Measurements from ENCODE around the gene ARHGEF4. TPM values are rescaled to one million over a fixed set of nuclear protein-coding genes. Genes with fewer than 3 reads are reported as not detected.

ARHGEF4 gene
- polyA plus RNA-seq, 4 donors, result 6.2 to 15.7 (median 7.8) TPM

DNA sequence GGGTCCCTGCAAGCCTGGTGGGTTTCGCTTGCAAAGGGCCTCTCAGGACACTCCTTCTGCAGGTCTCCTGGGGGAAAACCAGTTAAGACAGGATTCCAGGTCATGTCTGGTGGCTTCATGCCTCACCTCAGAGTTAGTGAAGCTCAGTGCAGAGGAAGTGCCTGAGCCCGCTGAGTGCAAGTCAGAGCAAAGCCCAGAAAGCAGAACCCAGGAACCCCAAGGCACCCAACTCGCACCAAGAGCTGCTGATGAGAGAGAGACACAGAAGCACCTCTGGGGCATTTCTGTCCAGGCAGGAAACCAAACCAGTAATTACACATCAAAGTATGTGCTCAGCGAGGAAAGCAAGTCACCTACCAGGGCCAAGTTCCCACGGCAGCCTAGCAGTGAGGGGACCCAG lies 78.4 kb downstream of the ARHGEF4 start:
- no peak for DNase-seq (ENCODE audit: low read depth in 4 of 4, low spot score in 3 of 4)

DNA sequence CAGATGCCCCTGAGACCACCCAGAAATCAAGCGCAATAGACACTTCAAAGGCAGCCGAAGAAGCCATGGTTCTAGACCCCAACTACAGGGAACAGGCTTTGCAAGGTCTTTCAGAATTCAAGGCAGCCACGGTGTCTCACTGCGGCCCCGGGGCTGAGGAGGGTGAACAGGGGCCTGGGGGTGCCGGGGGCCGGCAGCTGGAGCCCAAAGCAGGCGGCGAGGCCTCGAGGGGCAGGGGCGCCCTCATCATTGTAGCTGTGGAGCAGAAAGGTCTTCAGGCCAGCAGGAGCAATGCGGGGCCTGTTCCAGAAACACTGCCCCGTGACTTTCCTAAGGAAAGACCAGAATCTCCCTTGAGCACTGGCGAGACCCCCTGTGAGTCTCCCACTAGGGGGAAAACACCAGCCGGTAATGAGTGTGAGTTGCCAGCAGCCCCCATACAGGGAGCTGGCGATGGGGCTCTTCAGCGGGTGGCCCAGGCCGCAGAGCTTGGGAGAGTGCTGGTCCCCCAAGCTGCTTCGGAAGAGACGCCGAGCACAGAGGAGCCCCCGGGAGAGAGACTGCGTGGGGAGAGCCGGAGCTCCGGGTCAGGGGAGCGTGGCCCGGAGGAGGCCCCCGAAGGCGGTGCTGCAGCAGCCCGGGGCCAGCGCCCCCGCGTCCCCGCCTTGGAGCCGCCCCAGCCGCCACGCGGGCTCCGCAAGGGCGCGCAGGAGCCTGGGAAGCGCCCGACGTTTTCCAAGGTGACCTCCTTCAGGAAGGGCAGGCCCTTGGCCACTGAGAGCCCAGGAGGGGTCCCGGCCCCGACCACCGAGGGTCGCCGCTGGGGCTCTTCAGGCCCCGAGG lies 79.1 kb downstream of the ARHGEF4 start:
- no peak for DNase-seq (ENCODE audit: low read depth in 4 of 4, low spot score in 3 of 4)

DNA sequence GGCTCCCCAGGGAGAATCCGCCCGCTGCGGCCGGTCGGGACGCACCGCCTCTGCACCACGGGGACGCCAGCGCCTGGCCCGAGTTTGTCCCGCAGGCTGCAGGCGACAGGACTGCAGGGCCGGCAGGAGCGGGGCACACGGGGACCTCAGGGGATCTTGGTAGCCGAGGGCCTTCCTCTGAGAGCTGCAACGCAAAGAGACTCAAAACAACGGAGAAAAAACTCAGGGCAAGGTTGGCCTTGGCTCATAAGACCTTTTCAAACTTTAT lies 79.7 kb downstream of the ARHGEF4 start:
- DNase-seq (ENCODE audit: low read depth in 4 of 4, low spot score in 3 of 4), result no peak

DNA sequence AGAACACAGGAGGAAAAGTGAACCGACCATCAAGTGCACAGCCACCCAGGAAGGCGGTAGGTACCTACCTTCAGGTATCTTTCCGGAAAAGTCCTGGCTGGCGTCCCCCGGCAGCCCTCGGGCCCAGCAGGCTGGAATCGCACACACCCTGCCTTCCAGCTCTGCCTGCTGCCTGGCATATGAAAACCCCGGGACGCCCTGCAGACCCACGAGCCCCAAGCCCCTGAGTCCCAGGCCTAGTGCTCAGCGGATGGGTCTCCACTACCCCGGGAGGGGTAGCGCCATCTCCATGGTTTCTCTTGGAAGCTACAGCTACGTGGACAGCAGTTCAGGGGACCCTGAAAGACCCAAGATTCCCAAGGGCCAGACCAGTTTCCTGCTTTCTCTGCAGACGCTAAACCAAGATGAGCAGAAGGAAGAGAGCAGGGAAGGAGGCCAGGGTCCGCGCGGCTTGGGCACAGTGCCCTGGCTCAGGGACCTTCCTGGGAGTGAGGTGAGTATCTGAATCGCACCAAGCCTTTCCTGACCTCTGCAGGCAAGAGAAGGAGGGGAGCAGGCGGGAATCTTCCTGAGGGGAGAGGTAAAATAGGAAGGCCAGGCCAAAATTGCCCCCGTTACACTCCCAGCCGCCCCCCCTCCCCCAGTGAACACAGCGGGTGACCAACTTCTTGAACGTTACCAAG lies 80.4 kb downstream of the ARHGEF4 start:
- no peak for DNase-seq (ENCODE audit: low read depth in 4 of 4, low spot score in 3 of 4)

DNA sequence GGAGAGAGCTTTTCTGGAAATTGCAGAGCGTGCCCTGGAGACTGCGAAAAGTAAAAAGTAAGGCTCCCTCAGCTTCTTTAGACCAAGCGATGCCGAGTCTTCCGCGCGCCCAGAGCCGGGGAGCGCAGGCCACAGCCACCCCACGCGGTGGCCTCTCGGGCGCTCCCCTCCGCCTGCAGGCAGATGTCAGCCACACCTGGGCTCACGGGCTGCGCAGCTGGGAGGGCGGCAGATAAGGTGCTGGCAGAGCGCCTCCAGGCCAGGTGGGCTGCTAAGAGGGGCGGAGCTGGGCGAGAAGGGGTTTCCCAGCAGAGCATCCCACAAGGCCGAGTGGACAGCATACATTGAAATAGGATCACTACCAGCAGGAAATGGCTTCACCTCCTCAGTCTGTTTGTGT lies 81.7 kb downstream of the ARHGEF4 start:
- no peak for DNase-seq (ENCODE audit: low read depth in 4 of 4, low spot score in 3 of 4)

DNA sequence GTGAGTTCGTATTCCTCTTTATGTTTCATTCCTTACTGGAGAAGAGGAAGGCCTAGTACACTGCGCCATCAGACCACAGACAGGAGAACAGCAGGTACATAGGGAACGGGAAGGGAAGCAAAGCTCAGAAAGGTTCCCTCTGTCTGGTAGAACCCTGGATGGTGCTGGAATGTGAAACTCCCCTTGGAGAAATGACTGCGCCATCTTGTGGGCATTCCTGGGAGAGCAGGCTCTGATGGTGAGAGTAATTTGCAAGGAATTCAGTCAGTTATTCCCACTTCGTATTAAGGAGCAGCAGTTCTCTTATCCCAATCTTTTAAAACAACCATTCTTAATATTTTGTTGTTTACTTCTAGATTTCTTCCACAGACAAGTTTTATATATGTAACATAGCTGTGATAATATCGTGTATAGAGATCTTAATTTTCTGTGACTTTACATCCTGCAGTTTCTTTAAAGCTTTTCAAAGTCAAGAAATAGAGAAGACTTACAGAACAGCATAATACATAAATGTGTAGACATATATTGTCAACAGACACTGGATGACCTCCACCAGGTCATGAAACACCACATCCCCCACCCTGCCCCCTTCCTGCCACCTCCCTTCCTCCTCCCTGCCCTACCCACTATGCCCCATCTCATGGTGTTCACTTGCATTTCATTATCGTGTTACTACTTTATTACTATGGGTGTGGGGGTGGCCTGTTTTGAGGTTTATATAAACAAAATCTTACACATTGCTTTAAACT lies 83.9 kb downstream of the ARHGEF4 start:
- peak; percentile 14 to 61 (median 42) for DNase-seq (ENCODE audit: low read depth in 4 of 4, low spot score in 3 of 4)

DNA sequence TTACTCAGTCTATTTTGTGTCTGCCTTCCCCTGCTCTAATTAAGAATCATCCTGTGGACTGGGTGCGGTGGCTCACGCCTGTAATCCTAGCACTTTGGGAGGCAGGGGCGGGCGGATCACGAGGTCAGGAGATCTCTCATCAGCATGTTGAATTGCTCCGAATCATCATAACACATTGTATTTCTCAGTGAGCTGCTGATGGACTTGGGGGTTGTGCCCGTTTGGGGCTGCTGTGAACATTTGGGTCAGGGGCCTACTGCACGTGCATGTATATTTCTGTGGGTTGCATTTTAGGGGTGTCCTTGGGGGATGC lies 84.4 kb downstream of the ARHGEF4 start:
- no peak for DNase-seq (ENCODE audit: low read depth in 4 of 4, low spot score in 3 of 4)

DNA sequence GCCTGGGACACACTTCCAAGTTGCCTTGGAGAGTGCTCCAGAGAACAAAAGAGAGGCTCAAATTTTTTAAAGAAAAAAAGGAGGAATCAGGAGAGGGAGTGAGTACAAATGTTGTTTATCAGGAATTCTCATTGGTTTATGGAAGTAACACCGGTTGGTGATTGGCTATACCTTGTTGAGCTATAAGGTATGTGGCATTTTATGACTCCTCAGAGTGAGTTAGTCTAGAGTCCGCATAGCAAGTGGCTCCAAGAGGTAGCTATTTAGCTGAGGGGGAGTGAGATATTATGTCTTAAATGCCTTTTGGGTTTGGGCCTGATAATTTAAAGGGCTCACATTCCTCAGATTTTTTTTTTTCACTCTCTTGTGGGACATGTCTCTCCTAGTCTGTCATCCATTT lies 85.7 kb downstream of the ARHGEF4 start:
- DNase-seq (ENCODE audit: low read depth in 4 of 4, low spot score in 3 of 4), result no peak

DNA sequence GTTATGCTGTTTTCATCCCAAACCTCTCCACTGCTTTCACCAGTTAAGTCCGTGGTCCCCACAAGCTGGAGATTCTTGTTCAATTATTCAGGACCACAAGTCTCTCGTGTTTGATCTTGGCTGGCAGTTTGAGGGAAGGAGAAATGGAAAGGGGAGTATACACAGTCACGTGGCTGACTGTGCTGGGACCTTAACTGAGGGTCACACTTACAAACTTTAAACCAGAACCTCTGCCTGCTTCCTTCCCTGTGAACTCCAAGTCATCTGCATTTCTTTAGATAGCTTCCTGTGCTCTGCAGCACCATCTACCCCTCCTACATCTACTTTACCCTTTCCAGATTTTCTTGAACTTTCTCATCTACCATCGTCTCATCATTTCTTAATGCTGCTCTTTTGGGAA lies 91.7 kb downstream of the ARHGEF4 start:
- no peak for DNase-seq (ENCODE audit: low read depth in 4 of 4, low spot score in 3 of 4)

DNA sequence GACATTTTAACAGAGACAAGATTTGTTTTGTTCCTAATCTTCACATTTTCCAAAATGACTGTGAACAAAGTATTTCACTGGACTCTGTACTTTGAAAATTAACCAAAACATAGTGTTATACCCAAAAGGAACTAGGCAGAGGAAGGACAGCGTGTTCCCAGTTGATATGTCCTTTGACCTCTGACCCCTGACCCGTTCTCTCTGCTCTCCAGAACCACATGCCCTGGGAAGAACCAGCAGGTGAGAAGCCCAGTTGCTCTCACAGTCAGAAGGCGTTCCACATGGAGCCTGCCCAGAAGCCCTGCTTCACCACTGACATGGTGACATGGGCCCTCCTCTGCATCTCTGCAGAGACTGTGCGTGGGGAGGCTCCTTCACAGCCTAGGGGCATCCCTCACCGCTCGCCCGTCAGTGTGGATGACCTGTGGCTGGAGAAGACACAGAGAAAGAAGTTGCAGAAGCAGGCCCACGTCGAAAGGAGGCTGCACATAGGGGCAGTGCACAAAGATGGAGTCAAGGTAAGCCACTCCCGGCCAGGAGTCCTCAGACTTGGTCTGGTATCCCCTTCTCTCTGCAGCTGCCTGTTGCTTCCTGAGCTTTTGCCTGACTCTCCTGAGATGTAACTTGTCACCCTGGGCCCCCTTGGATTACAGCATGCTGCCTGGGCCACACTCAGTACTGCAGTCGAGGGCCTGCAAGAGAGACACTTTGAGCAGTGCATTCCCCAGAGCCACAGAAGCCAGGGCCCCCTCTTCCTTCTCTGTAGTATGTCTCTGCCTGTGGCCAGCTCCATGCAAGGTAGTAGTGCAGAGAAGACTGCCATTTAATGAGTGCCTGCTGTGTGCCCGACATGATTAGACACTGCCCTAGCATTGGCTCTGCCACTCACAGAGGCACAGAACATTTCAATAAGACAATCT lies 94.3 kb downstream of the ARHGEF4 start:
- no peak for DNase-seq (ENCODE audit: low read depth in 4 of 4, low spot score in 3 of 4)

DNA sequence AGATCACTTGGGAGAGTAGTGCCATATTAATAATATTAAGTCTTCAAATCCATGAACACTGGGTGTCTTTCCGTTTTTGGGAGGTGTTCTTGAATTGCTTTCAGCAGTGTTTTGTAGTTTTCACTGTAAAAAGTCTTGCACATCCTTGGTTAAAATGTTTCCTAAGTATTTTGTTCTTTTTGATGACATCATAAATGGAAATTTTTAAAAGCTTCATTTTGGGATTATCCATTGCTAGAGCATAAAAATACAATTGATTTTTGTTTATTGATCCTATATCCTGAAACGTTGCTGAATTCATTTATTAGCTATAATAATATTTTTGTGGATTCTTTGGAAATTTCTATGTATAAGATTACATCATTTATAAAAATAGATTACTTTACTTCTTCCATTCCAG lies 96.8 kb downstream of the ARHGEF4 start:
- DNase-seq (ENCODE audit: low read depth in 4 of 4, low spot score in 3 of 4), result no peak

DNA sequence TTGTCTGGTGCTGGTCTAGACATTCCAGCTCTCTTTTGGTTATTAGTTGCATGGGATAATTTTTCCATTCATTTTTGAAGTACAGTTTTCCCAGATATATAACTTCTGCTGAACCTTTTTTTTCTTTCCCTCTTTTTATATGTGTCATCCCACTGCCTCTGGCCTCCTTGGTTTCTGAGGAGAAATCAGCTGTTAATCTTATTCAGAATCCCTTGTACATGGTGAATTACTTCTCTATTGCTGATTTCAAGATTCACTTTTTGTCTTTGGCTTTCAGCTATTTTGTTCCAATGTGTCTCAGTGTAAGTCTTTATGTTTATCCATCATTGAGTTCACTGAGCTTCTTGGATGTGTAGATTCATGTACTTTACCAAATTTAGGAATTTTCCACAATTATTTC lies 99.7 kb downstream of the ARHGEF4 start:
- no peak for DNase-seq (ENCODE audit: low read depth in 4 of 4, low spot score in 3 of 4)

DNA sequence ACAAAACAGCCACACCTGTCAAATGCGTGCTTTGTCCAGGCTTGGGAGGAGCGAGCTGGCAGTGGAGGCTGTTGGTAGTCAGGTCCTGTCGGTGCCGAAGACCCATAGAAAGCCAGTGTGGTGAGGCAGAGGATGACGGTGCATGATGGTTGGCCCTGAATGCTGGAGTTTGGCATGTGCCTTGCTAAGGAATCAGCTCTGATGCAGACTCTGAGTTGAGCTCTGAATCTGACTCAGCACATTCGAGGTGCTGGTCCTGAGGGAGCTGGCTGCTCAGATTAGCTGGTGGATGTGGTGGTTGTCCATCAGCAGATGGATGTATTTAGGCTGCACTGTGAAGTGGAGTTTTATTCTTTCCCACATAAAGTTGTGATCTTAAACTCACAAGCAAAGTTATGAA lies 111.3 kb downstream of the ARHGEF4 start:
- DNase-seq (ENCODE audit: low read depth in 4 of 4, low spot score in 3 of 4), result no peak

DNA sequence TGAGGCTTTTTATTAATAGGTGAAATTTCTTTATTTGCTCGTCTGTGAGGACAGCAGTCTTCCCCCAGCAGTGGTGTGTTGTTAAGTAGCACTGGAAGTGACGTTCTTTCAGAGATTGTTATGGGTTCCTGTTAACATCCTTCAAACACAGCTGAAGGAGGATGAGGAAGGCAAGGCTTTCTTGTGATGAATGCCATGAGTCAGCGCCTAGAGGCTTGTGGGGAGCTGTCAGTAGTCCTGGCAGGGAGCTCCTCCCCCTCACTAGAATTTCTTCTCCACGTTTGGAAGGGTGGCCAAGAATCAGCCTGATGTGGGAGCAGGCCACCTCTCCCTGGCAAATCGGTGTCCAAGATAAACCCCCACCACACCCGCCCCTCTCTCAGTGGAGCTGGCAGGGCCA lies 113.2 kb downstream of the ARHGEF4 start:
- DNase-seq (ENCODE audit: low read depth in 4 of 4, low spot score in 3 of 4), result no peak

DNA sequence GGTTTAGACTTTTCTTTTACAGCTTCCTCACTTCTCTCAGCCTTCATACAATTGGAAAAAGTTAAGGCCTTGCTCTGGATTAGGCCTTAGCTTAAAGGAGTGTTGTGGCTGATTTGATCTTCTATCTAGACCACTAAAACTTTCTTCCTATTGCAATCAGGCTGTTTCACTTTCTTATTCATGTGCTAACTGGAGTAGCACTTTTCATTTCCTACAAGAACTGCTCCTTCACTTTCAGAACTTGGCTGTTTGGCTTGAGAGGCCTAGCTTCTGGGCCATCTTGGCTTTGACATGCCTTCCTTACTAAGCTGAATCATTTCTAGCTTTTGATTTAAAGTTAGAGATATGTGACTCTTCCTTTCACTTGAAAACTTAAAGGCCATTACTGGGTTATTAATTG lies 114.3 kb downstream of the ARHGEF4 start:
- no peak for DNase-seq (ENCODE audit: low read depth in 4 of 4, low spot score in 3 of 4)

DNA sequence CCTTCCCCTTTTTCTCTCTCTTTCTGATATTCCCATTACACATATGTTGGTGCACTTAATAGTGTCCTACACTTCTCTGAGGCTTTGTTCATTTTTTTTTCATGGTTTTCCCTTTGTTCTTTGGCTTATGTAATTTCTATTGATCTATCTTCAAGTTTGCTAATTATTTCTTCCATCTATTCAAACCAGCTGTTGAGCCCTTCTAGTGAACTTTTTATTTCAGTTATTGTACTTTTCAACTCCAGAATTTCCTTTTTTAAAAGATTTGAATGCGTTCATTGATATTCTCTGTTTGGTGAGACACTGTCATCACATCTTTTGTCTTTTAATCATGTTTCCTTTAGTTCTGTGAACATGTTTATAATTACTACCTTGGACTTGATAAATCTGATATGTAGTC lies 118.2 kb downstream of the ARHGEF4 start:
- DNase-seq (ENCODE audit: low read depth in 4 of 4, low spot score in 3 of 4), result no peak

DNA sequence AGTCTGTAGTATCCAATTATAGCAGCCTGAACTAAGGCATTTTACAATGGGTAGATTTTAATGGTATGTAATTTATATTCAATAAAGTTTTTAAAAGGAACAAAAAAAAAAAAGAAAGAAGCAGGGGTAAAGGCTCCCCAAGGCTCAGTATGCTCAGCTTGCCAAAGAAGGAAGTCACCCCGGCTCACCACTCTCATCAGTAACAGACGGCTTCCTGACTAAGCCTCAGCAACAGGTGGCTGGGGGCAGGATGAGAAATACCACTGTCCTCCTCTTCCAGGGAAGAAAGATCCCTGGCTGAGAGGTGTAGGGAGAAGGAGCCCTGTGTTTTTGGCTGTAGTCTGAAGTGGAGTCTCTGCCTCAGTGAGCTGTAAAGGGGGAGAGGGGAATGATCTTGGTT lies 121.2 kb downstream of the ARHGEF4 start:
- no peak for DNase-seq (ENCODE audit: low read depth in 4 of 4, low spot score in 3 of 4)

DNA sequence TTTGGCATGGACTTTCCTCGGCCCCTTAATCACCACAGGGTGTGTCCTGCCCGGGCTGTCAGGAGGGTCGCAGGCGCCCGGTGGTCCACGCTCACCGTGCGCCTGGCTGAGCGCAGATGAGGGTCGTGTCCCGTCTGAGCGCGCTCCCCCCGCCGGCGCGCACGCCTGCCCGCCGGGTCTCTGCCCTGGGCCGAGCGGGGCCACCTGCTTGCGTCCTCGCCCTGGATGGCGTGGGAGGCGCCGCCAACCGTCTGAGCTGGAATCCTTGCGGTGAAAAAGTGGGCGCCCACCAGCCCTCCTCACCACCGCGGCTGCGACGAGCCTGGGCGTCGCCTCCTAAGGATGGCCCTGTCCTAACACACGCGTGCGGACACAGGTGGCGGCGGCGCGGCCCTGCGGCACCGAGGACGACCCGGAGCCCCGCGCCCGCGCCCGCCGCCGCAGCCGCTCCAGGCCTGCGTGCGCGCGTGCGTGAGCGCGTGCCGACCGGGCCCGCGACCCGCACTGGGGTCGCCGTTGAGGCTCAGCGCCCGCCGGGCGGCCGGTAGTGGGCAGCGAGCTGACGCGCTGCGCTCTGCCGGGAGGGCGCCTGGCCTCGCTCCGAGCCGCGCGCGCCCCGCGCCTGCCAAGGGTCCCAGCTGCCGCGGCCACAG lies 126.6 kb downstream of the ARHGEF4 start:
- no peak for DNase-seq (ENCODE audit: low read depth in 4 of 4, low spot score in 3 of 4)

DNA sequence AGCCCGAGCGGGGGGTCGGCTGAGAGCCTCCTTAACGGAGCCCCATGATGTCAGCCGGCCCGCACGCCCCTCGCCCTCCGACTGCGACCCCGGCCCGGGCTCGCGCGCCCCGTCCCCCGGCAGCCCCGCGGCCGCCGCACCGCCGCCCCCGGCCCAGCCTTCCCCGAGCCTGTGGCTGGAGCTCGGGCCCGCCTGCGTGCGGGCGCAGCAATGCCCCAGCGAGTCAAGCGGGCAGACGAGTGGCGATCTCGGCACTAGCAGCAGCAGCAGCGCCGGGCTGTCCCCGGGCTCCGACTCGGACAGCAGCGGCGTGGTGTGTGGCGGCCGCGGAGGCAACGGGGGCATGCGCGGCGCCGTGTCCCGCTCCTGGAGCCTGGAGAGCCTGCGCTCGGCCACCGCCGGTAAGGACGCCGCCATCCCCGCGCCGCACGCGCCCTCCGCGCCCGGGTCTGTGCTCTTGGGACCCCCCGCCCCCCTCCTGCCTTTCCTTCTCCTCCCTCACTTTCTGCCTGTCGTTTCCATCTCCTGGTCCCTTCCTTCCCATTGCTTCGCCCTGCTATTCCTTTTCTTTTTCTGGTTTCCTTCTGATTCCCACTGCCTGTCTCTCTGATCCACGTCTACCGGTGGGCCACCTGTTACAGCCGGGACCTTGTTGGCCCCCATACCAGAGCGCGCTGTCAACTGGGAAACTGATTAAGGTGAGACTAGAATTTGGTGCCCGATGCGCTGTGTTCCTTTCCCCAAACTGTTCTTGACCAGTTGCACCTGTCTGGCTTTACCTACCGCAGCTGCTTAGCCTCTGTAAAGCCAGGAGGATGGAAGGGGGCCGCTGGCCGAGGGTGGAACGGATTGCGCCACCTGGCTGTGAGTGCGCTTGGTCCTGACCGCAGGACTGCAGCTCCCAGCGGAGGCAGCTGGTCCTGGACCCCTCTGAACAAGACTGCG lies 127.4 kb downstream of the ARHGEF4 start:
- DNase-seq (ENCODE audit: low read depth in 4 of 4, low spot score in 3 of 4), result peak in 2 of 4 donors; percentile 14 to 35
